IPS-20b (cell line): ENCODE results near the gene MAT1A.

Experiments
- H3K27ac ChIP-seq: one replicate; pipeline ENCODE4 v1.5.1; 2013; ENCODE audit warnings: low read length
- H3K27me3 ChIP-seq: 2 replicates; pipeline ENCODE4 v1.6.1; 2013; ENCODE audit warnings: mild to moderate bottlenecking, low read length, inconsistent platforms; ENCODE audit not compliant: insufficient read depth
- H3K36me3 ChIP-seq: 2 replicates; pipeline ENCODE4 v1.6.1; 2013; ENCODE audit warnings: low read depth, mild to moderate bottlenecking, inconsistent platforms, low read length, moderate library complexity; ENCODE audit not compliant: insufficient read depth
- H3K4me1 ChIP-seq: 2 replicates; pipeline ENCODE4 v1.6.1; 2013; ENCODE audit warnings: mild to moderate bottlenecking, control low read depth, inconsistent platforms, low read length, moderate library complexity; ENCODE audit not compliant: insufficient read depth
- H3K4me3 ChIP-seq: 2 replicates; pipeline ENCODE4 v1.5.1; 2013; ENCODE audit warnings: mild to moderate bottlenecking, low read length, inconsistent platforms
- H3K9ac ChIP-seq: 2 replicates; pipeline ENCODE4 v1.6.1; 2013; ENCODE audit warnings: low read depth, mild to moderate bottlenecking, inconsistent platforms, low read length, moderate library complexity
- H3K9me3 ChIP-seq: 2 replicates; pipeline ENCODE4 v1.6.1; 2013; ENCODE audit warnings: mild to moderate bottlenecking, low read depth, low read length, inconsistent platforms; ENCODE audit not compliant: insufficient read depth

The MAT1A gene

GRCh38 chr10:80281292-80281691, 8.2 kb downstream of the MAT1A start:
- Histone ChIP-seq H3K27me3 (no peaks in the 10 kb centered on the region), H3K9ac (no peak overlapping the region), H3K27ac (no peak overlapping the region), H3K4me3 (no peak overlapping the region), H3K36me3 (no peaks in the 10 kb centered on the region), H3K4me1 (no peaks in the 10 kb centered on the region), H3K9me3 (no peaks in the 10 kb centered on the region)

GRCh38 chr10:80280071-80280800, 9.2 kb downstream of the MAT1A start:
- no peaks in the 10 kb centered on the region; the same call in 1 of the 2 replicates for H3K27me3 ChIP-seq
- no peaks in the 10 kb centered on the region for H3K4me1 ChIP-seq
- no peaks in the 10 kb centered on the region for H3K9me3 ChIP-seq
- no peak overlapping the region for H3K4me3 ChIP-seq
- no peak overlapping the region for H3K27ac ChIP-seq
- no peak overlapping the region for H3K9ac ChIP-seq
- H3K36me3 ChIP-seq = no peaks in the 10 kb centered on the region

- no peak overlapping the region for H3K9ac ChIP-seq
- no peak overlapping the region for H3K27ac ChIP-seq
- no peaks in the 10 kb centered on the region for H3K4me1 ChIP-seq
- H3K4me3 ChIP-seq = no peak overlapping the region
- no peaks in the 10 kb centered on the region; the same call in 1 of the 2 replicates for H3K27me3 ChIP-seq
- no peaks in the 10 kb centered on the region for H3K9me3 ChIP-seq
- H3K36me3 ChIP-seq = no peaks in the 10 kb centered on the region
These were observed 10.3 kb downstream of the MAT1A start for GRCh38 chr10:80279146-80279545.

GRCh38 chr10:80278480-80278879, 11.0 kb downstream of the MAT1A start:
- Histone ChIP-seq H3K27me3 (no peaks in the 10 kb centered on the region; the same call in 1 of the 2 replicates), H3K27ac (no peak overlapping the region), H3K9ac (no peak overlapping the region), H3K36me3 (no peaks in the 10 kb centered on the region), H3K9me3 (no peaks in the 10 kb centered on the region), H3K4me1 (no peaks in the 10 kb centered on the region), H3K4me3 (no peak overlapping the region)

- H3K36me3 ChIP-seq = no peaks in the 10 kb centered on the region
- no peaks in the 10 kb centered on the region for H3K4me1 ChIP-seq
- H3K4me3 ChIP-seq = no peak overlapping the region
- H3K27ac ChIP-seq = no peak overlapping the region
- H3K9ac ChIP-seq = no peak overlapping the region
- no peaks in the 10 kb centered on the region for H3K9me3 ChIP-seq
- H3K27me3 ChIP-seq = no peaks in the 10 kb centered on the region; the same call in 1 of the 2 replicates
These were observed 11.7 kb downstream of the MAT1A start for GRCh38 chr10:80277567-80278250.

- Histone ChIP-seq H3K4me1 (no peaks in the 10 kb centered on the region), H3K27ac (no peak overlapping the region), H3K27me3 (no peaks in the 10 kb centered on the region; the same call in 1 of the 2 replicates), H3K36me3 (no peaks in the 10 kb centered on the region), H3K4me3 (no peak overlapping the region), H3K9me3 (no peaks in the 10 kb centered on the region), H3K9ac (no peak overlapping the region)
These were observed 12.4 kb downstream of the MAT1A start for GRCh38 chr10:80277016-80277415.

- Histone ChIP-seq H3K9ac (no peak overlapping the region), H3K27ac (no peak overlapping the region), H3K9me3 (no peaks in the 10 kb centered on the region), H3K4me3 (no peak overlapping the region), H3K4me1 (no peaks in the 10 kb centered on the region), H3K36me3 (no peaks in the 10 kb centered on the region), H3K27me3 (no peaks in the 10 kb centered on the region; the same call in 1 of the 2 replicates)
These were observed 13.1 kb downstream of the MAT1A start for GRCh38 chr10:80276335-80276734.

GRCh38 chr10:80275756-80276155, 13.7 kb downstream of the MAT1A start:
- H3K36me3 ChIP-seq = no peaks in the 10 kb centered on the region
- H3K27me3 ChIP-seq = no peaks in the 10 kb centered on the region; the same call in 1 of the 2 replicates
- no peak overlapping the region for H3K9ac ChIP-seq
- H3K4me3 ChIP-seq = no peak overlapping the region
- H3K4me1 ChIP-seq = no peaks in the 10 kb centered on the region
- no peak overlapping the region for H3K27ac ChIP-seq
- H3K9me3 ChIP-seq = no peaks in the 10 kb centered on the region

- Histone ChIP-seq H3K9me3 (no peaks in the 10 kb centered on the region), H3K4me1 (no peaks in the 10 kb centered on the region), H3K27ac (no peak overlapping the region), H3K4me3 (no peak overlapping the region), H3K36me3 (no peaks in the 10 kb centered on the region), H3K27me3 (no peaks in the 10 kb centered on the region; the same call in 1 of the 2 replicates), H3K9ac (no peak overlapping the region)
These were observed 14.3 kb downstream of the MAT1A start for GRCh38 chr10:80275135-80275498.

GRCh38 chr10:80274396-80275134, 14.9 kb downstream of the MAT1A start:
- Histone ChIP-seq H3K9me3 (no peaks in the 10 kb centered on the region), H3K27me3 (no peaks in the 10 kb centered on the region; the same call in 1 of the 2 replicates), H3K36me3 (no peaks in the 10 kb centered on the region), H3K4me1 (no peaks in the 10 kb centered on the region), H3K9ac (no peak overlapping the region), H3K4me3 (no peak overlapping the region), H3K27ac (no peak overlapping the region)

GRCh38 chr10:80273523-80274170, 15.8 kb downstream of the MAT1A start:
- no peaks in the 10 kb centered on the region for H3K4me1 ChIP-seq
- no peak overlapping the region for H3K4me3 ChIP-seq
- no peaks in the 10 kb centered on the region for H3K9me3 ChIP-seq
- H3K9ac ChIP-seq = no peak overlapping the region
- no peaks in the 10 kb centered on the region for H3K36me3 ChIP-seq
- H3K27ac ChIP-seq = no peak overlapping the region
- no peaks in the 10 kb centered on the region; the same call in 1 of the 2 replicates for H3K27me3 ChIP-seq
